HG02798 (cell line): Measurements from ENCODE around the gene PRICKLE4.
"Not testable (repeated sequence)": the region's sequence is repeated elsewhere in the genome, so short reads cannot be mapped to it uniquely, and the experiment has no call there.

Experiments
- ATAC-seq: cut with Tn5 transposase; IDR thresholded peaks from one replicate; pipeline ENCODE4 v1.9.1; 2021; ENCODE audit warnings: mild to moderate bottlenecking; ENCODE audit not compliant: unreplicated experiment, poor library complexity

Gene PRICKLE4

GRCh38 chr6:41791305-41791704 is 10.7 kb downstream of the PRICKLE4 start:
- no peak for ATAC-seq

DNA sequence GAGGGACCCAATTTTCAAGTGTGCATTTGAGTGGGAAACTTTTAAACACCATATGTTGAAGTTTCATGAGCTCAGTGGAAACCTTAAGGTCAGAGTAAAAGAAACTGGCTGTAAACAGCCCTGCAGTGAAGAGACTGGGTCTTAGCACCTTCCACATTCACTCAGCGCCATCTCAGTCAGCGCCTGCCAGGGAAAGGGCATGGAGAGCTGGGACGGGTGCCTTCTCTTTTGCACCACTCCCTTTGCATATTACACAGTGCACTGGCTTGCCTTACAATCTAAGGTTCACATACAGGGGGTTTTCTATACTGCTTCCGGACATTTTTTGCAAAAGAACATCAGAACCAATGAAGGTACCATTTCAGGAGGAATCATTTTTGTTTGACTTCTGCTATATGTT is 11.4 kb downstream of the PRICKLE4 start:
- ATAC-seq = no peak

DNA sequence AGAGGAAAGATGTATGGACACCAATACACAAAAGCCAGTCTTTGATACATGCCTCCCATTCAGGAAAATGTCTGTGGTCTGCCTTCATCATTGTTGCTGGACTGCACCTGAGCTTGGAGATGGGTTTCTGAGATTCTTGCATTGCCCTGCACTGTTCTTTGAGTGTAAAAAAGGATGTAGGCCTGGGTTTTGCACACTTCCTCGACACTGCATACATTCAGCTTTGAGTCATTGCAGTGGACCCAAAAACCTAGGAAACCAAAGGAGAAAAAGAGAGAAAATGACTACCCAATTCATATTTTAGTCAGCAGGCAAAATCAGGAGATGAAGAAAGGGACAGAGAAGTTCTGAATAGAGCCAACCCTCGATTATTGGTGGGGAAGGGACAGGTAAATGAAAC is 15.9 kb downstream of the PRICKLE4 start:
- no peak for ATAC-seq

DNA sequence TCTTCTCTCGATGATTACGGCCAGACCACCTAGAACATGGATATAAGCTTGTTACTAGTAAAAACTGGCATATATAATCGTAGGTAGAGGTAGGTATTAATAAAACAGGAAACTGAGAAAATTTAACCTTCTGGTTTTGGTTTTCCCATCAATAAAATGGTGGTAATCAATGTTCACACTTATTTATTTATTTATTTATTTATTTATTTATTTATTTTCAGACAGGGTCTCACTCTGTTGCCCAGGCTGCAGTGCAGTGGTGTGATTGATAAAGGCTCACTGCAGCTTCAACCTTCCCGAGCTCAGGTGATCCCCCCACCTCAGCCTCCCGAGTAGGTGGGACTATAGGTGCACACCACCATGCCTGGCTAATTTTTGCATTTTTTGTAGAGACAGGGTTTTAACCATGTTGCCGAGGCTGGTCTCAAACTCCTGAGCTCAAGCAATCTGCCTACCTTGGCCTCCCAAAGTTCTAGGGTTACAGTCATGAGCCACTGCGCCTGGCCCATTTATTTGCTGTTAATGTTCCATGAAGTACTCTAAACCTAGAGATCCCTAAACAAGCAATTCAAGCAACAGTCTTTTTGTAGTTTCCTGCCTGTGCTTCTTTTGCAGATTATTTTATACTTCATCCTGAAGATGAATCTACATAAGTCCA is 18.4 kb downstream of the PRICKLE4 start:
- ATAC-seq = no peak

DNA sequence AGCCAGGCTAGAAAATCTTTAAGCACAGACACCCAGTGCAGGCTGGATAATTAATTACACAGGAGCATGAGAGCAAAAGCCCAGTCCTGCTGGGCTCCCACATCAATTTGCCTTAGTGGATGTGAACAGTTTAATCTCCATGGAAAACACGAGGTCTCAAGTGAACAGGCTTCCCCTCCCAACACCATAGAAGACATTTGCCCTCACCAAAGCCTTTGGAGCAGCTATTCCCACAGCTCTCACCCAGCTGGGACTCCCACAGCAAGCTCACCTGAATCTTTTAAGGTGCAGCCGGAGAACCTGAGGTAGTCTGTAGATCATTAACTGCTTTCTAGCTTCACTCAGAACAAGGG is 19.0 kb downstream of the PRICKLE4 start:
- ATAC-seq = no peak

DNA sequence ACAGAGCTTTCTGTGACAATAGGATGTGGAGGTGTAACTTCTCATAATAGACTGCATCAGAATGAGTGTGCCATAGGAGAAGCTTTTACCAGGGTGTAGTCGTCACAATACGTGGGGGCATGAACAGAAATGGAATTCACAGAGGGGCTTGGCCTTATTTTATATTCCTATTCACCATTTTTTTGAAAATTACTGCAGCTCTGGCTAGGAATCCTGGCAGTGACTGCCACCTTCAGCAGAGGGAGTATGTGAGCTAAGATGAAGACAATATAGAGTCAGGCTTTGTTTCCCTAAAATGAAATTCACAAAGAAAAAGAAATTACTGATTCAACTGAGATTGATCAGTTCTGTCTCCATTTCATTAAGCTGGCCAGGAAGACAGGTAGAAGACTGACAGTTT is 20.8 kb downstream of the PRICKLE4 start:
- ATAC-seq = no peak

- no peak for ATAC-seq
Observed at GRCh38 chr6:41805830-41806774, 25.5 kb downstream of the PRICKLE4 start.

- ATAC-seq = no peak
Observed at GRCh38 chr6:41811095-41811494, 30.5 kb downstream of the PRICKLE4 start.

- ATAC-seq = not testable (repeated sequence)
Observed at GRCh38 chr6:41811946-41812345, 31.4 kb downstream of the PRICKLE4 start.

DNA sequence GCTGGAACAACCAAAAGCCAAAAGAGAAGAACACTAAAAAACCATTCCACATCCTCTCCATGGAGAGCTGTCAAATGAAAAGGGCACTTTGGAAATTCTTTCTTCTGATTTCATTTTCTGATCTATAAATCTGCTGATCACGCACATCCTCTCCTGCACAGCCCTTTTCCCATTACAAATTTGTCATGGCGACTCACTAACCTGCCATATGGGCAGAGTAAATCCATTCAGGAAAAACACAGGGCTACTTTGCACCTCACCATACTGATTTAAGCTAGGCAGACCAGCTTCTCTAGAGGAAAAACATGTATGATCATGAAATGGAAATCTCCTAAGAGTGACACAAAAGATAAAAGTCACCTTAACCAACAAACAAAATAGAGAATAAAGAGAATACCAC is 32.9 kb downstream of the PRICKLE4 start:
- ATAC-seq = no peak

GRCh38 chr6:41813956-41814355 is 33.4 kb downstream of the PRICKLE4 start:
- ATAC-seq = no peak

GRCh38 chr6:41814629-41815028 is 34.0 kb downstream of the PRICKLE4 start:
- no peak for ATAC-seq

DNA sequence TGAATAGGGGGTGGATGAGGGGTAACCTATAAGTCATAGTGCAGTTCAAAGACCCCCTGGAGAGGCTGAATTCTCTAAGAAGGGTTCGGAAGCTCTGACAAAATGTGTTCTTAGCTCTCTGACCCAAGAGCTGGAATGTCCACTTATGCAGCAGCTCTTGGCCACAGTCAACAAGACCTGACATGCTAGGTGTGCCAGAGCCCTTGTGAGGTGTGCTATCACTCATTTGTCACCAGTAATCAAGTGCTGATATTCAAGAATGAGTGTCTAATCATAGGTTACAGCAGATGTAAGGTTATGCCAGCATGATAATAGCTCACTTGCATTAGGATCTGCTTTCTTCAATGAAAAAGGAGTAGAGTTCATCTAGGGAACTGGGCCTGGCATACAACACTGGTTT is 35.0 kb downstream of the PRICKLE4 start:
- ATAC-seq = no peak

- ATAC-seq = no peak
Observed at GRCh38 chr6:41818271-41819054, 37.9 kb downstream of the PRICKLE4 start.

DNA sequence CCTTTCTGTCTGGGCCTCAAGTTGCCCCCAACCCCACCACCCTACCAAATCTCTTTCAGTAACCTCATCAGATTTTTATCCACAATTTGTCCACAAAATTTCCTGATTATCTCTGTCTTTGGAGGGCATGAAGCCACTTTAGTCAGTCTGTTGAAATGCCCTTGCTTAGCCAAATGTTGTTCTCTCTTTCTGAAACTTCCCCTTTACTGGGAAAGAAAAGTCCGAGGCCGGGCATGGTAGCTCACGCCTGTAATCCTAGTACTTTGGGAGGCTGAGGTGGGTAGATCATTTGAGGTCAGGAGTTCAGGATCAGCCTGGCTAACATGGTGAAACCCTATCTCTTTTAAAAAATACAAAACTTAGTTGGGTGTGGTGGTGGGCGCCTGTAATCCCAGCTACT is 40.7 kb downstream of the PRICKLE4 start:
- ATAC-seq = no peak

- ATAC-seq = no peak
Observed at GRCh38 chr6:41822021-41822420, 41.4 kb downstream of the PRICKLE4 start.

DNA sequence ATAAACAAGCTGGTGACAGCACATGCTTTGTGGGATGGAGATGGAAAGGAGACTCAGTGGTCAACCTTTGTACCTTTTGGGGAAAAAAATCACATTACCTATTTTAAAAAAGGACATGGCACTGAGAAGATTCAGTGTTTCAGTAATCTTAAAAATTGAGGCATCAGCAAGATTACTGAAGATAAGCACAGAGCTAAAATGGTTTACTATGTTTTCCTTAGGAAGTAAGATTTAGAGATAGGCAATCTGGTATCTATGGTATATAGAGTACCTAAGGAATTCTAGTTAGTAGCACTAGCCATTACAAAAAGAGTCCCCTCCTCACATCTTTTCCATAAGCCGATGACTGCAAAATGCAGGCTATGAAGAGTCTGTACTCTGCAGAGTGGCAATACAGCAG is 42.6 kb downstream of the PRICKLE4 start:
- ATAC-seq = no peak

GRCh38 chr6:41824571-41825569 is 44.3 kb downstream of the PRICKLE4 start:
- no peak for ATAC-seq

GRCh38 chr6:41826343-41827022 is 45.9 kb downstream of the PRICKLE4 start:
- ATAC-seq = no peak
